Measurements from ENCODE around the gene GPR37L1.

Gene GPR37L1

DNA sequence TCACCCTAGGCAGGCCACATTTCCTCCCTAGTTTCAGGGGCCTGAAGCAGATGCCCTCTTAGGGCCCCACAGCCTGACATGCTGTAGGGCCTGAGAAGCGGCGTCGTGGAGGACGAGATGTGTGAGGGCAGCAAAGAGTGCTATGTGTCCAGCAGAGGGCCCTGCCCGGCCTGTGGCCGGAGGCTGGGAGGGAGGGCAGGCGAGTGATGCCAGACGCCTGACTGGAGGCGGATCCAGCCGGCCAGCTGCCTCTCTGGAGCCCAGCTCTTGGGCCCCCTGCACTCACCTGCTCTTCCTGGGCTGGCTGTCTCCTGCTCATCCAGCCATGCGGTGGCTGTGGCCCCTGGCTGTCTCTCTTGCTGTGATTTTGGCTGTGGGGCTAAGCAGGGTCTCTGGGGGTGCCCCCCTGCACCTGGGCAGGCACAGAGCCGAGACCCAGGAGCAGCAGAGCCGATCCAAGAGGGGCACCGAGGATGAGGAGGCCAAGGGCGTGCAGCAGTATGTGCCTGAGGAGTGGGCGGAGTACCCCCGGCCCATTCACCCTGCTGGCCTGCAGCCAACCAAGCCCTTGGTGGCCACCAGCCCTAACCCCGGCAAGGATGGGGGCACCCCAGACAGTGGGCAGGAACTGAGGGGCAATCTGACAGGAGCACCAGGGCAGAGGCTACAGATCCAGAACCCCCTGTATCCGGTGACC is at the start of gene GPR37L1:
TSS of gene GPR37L1 (plus strand) at position 279 of the 697 bp plus-strand sequence. CDS start at position 326, 47 bp downstream.
- no peak for DNase-seq (ENCODE audit: low read depth in 2 of 2)

DNA sequence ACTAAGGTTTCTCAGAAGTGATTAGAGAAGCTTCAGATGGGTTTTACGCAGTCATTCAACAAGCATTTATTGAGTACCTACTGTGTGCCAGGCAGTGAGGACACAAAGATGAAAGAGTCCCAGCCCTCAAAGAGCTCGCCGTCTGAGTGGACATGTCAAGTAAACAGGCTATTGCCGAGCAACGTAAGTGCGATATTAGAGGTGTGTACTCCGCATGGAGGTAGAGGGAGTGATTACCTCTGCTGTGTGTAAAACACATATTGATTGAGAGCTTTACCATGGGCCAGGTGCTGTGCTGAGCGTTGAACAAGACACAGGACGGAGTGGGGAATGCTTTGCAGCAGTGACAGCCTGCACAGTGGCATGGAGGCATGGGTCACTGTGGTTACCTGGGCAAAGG is 49.5 kb upstream of the GPR37L1 start:
- DNase-seq (ENCODE audit: low read depth in 2 of 2) = no peak

- DNase-seq (ENCODE audit: low read depth in 2 of 2) = no peak
These were observed 47.7 kb upstream of the GPR37L1 start for GRCh38 chr1:202074985-202075384.

GRCh38 chr1:202075389-202075788 is 47.3 kb upstream of the GPR37L1 start:
- no peak for DNase-seq (ENCODE audit: low read depth in 2 of 2)

DNA sequence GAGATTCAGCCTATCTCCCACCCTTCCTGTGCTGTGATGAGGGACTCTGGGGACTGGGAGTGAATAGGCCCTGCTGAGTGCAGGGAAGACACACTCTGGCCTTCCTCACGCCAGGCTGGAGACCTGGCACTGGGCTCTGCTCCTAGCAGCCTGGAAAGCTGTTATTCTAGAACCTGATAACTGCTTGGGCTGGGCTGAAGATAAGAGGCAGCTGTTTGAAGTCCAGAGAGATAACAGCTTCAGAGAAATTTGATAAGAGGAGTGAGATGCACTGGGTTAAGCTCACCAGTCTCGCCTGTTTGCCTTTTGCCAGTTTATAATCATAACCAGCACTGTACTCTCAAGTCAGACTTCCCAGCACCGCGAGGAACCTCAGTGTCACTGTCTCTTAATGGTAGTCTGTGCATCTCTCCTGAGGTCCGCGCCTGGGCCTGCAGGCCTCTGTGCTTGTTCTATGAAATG is 46.6 kb upstream of the GPR37L1 start:
- no peak for DNase-seq (ENCODE audit: low read depth in 2 of 2)

DNA sequence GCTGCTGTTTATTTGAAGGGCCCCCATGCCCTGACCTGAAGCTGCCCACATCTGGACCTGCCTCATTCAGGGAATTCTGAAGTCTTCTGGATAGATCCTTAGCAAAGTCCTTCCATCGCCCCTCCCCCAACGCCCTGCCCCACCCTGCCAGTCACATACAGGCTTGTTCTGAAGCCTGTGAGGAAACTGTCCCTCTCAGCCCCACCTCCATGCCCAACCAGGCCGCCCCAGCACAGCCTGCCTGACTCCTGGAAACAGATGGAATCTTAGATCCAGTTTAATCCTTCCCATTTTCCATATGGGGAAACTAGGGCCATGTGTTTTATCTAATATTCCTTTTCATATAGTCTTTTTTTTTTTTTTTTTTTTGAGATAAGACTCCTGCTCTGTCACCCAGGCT is 44.5 kb upstream of the GPR37L1 start:
- no peak for DNase-seq (ENCODE audit: low read depth in 2 of 2)

- no peak for DNase-seq (ENCODE audit: low read depth in 2 of 2)
These were observed 40.7 kb upstream of the GPR37L1 start for GRCh38 chr1:202081992-202082391.

DNA sequence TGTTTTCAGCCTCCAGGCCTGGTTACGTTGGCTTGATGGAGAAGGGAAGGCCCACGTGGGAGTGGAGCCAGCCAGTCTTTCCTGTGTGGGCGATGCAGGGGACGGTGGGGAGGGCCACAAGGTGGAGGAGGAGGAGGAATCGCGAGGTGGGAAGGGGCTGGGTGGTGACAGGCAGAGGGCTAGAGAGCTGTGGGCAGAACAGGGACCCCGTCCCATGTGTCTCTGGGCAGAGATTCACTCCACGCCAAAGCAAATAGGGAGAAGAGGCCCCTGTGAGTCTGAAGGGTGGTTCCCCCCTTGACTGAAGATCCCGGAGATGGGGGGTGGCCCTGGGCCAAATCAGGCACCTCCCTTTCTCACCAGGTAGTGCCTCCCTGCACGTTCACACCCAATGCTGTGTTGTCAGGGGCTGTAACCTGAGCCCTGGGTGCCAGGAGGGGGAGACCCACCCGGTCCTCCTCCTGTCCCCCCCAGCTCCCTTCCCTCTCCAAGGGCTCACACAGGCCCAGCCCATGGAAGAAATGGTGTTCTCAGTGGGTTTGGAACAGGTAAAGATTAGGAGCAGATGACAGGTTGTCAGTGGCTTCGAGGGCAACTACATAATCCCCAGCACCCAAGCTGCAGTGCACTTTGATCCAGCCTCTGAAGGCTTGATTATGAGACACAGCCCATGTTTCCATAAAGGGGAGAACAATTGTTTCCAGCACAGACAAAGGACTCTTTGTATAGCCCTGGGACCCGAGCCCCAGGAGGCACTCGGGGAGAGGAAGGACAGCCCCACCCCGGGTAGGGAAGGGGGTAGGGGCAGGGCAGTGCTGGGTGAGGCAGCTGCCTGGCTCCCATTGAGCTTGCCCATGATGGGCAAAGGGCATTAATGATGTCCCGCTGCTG is 37.7 kb upstream of the GPR37L1 start:
- DNase-seq (ENCODE audit: low read depth in 2 of 2) = no peak

- DNase-seq (ENCODE audit: low read depth in 2 of 2) = no peak
These were observed 36.9 kb upstream of the GPR37L1 start for GRCh38 chr1:202085682-202086373.

DNA sequence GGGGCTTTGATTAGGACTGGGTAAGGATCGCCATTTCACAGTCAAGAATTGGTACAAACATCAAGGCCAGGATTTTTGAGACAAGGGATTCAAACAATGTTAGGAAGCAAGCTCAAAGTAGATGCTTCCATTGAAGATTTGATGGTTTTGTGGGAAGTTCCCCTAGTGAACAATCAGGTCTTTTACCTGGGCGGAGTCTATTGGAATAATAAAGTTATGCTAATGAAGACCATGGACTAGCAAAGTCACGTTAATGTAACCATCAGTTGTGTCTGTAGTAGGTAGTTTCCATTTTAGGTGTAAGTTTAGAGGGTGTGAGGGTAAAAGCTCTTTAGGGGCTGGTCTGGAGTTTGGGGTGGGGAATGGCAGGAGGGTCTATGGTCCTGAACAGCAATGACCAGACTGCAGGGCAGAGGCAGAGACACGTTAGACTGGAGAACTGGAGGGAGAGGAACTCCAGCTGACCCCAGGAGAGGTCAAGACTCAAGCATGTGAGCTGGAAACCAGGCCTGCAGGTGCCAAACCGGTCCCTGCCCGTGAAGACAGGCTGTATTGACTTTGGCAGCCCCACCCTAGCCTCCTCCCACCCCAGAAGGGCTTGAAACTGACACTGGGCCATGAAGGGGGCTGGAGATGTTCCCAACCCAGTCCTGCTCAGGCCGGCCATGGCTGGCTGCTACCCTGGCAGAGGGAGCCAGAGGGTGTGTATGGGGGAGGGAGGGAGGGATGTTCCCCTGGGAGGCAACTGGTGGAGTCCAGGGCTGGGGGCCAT is 36.0 kb upstream of the GPR37L1 start:
- no peak for DNase-seq (ENCODE audit: low read depth in 2 of 2)

- no peak for DNase-seq (ENCODE audit: low read depth in 2 of 2)
These were observed 34.5 kb upstream of the GPR37L1 start for GRCh38 chr1:202088206-202088605.

DNA sequence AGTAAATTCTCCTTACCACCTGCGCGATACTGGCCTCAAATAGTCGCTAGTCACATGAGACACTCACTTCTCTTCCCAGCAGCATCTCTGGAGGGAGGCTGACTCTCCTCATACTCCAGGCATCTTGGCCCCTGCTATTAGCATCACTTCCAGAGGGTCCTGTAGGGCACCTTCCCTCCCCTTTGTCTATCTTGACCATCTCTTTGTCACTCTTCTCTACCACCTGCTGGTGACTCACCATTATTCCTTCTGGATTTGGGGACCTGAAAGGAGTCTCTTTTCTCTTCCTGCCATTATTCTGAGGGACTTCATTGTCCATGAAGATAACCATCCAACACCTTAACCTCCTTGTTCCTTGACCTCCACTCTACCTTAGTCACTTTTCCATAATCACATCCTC is 31.7 kb upstream of the GPR37L1 start:
- no peak for DNase-seq (ENCODE audit: low read depth in 2 of 2)

- DNase-seq (ENCODE audit: low read depth in 2 of 2) = no peak
These were observed 28.9 kb upstream of the GPR37L1 start for GRCh38 chr1:202093858-202094257.

- DNase-seq (ENCODE audit: low read depth in 2 of 2) = no peak
These were observed 21.5 kb upstream of the GPR37L1 start for GRCh38 chr1:202101184-202101583.

DNA sequence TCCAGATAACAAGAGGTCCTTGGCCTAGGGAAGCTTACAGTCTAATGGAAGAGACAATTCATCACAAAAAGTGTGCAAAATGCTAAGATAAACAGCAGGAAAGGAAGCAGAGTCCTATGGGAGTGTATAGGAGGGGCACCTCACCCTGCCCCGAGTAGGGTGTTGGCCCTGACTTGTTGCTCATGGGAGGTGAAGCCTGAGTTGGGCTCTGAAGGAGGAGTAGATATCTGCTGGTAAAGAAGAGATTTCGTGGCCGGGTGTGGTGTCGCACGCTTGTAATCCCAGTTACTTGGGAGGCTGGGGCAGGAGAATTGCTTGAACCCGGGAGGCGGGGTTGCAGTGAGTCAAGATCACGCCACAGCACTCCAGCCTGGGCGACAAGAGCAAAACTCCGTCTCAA is 18.6 kb upstream of the GPR37L1 start:
- DNase-seq (ENCODE audit: low read depth in 2 of 2) = no peak

DNA sequence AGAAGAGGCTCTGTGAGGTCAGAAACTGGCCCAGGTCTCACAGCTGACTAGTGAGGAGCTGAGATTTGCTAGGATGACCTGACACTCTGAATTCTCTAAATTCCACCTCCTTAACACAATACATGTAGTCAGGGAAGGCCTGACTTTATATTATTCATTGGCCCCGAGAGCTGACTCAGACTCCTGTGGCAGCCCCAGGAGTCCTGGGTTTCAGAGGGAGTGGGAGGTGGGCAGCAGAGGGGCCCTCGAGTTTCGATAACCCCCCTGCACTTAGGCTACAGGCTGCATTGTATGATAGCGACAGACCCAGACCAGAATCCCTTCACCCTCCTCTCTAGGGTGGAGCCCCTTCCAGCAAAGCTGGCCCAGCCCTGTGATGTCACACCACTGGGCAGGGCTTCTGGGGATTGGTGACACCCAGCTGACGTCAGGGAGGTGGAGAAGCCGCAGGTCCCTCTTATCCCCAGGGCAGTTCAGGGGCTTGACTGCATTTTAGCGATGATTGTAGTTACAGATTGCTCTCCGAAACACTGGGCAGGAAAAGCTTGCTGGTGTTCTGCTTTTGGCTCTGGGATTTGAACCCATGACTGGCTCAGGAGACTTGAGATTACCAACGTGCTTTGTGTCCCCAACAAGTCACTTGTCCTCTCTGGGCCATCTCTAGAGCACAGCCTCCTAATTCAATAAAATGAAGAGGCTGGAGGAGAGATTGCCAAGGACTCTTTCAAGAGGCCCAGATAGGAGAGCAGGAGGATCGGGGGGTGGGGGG is 17.0 kb upstream of the GPR37L1 start:
- DNase-seq (ENCODE audit: low read depth in 2 of 2) = no peak

GRCh38 chr1:202106340-202107254 is 16.1 kb upstream of the GPR37L1 start:
- no peak for DNase-seq (ENCODE audit: low read depth in 2 of 2)

- DNase-seq (ENCODE audit: low read depth in 2 of 2) = no peak
These were observed 15.4 kb upstream of the GPR37L1 start for GRCh38 chr1:202107321-202107761.

Data from stimulated activated CD8-positive, alpha-beta memory T cell treated with anti-CD3 and anti-CD28 coated beads, Interleukin-7, amount 100 ng/mL, for 1 hour (primary cell).